GM19035 (cell line): ENCODE results near the gene NKPD1.

Experiments used
- ATAC-seq: cut with Tn5 transposase; IDR thresholded peaks from one replicate; pipeline ENCODE4 v1.9.1; 2021; ENCODE audit not compliant: unreplicated experiment

The NKPD1 gene

DNA sequence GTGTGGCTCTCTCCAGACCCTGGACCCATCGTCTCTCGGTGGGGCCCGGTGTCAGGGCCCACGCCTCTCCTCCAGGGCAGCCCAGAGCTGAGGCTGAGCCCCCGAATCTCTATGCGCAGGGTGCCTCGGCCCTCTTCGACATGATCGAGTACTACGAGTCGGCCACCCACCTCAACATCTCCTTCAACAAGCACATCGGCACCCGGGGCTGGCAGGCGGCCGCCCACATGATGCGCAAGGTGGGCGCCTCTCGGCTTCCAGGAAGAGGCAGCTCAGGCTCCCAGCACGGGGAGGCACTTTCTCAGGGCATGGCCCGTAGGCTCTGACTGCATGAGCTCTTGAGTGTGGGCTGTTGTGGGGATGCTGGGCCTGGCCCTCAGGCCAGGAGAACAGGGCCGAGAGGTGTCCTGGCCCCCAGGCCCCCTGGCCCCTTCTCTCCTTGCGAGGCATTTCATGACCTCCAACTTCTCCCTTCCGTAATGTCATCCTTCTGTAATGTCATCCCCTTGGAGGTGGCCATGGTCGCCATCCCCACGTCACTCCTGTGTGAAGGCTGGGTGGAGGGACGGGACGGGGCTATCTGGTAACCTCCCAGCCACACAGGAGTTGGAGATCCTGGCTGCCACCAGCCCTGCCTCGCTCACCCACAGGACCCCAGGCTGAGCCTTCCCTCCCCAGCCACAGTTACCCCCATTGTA is 19.4 kb downstream of the NKPD1 start:
- no peak for ATAC-seq

- no peak for ATAC-seq
These were observed 20.2 kb downstream of the NKPD1 start for GRCh38 chr19:45140533-45140932.

GRCh38 chr19:45140144-45140503 is 20.7 kb downstream of the NKPD1 start:
- ATAC-seq: no peak

DNA sequence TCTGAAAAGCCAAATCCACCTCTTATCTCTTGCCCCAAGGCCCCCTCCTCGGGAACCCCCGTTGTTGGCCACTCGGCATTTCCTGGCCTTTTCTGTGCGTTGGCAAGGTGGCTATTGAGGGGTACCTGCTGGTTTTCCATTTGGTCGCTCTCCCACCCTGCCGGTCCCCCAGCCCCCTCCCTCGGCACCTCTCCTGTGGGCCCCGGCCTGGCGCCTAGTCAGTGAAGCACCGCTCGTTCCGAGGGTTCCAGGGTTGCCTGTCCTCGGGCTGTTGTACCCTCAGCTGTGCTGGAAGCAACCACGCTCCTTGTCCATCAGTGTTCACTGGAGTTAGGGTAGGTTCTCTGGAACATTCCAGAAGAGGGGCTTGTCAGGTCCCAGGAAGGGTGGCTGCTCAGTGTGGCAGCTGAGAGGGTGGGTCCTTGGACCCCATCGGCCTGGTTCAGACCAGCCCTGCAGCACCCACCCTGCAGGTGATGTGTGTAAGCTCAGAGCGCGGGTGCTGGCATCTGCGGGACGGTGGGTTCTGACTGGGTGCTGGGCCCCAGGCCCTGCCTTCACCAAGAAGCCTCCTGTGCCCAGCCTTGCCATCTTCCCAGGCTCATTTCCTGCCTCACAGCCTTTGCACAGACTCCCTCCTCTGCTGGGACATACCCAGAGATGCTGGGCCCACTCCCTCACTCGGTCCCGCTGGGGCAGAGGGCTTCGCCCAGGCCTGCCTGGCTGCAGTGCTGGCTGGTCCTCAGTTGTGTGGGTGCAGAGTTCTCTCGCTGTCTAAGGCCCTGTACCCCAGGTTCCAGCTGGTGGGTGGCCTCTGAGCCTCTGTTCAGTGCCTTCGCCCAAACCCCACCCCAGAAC is 21.3 kb downstream of the NKPD1 start:
- no peak for ATAC-seq

GRCh38 chr19:45138303-45138751 is 22.5 kb downstream of the NKPD1 start:
- no peak for ATAC-seq

DNA sequence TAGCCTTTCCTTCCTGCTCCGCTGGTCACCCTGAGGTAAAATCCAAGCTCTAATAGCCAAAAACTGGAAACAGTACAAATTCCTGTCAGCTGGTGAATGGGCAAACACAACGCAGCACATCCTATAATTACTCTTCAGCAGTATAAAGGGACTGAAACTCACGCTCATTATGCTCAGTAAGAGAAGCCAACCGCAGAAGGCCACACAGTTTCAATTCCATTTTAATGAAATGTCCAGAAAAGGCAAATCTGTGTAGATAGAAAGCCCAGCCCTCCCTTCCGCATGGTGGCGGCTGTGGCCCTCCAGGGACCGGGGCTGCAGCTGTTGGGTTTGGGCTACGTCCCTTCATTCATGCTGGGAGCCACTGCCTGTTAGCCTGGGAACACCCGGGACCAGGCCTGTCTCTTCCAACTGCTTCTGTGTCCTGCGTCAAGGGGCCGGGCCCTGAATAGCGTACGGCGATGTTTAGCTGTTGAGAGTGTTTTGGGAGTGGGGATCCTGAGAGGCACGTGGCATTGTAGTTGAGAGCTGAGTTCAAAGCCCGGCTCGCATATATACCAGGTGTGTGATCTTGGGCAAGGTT is 23.5 kb downstream of the NKPD1 start:
- ATAC-seq: peak; percentile 76

DNA sequence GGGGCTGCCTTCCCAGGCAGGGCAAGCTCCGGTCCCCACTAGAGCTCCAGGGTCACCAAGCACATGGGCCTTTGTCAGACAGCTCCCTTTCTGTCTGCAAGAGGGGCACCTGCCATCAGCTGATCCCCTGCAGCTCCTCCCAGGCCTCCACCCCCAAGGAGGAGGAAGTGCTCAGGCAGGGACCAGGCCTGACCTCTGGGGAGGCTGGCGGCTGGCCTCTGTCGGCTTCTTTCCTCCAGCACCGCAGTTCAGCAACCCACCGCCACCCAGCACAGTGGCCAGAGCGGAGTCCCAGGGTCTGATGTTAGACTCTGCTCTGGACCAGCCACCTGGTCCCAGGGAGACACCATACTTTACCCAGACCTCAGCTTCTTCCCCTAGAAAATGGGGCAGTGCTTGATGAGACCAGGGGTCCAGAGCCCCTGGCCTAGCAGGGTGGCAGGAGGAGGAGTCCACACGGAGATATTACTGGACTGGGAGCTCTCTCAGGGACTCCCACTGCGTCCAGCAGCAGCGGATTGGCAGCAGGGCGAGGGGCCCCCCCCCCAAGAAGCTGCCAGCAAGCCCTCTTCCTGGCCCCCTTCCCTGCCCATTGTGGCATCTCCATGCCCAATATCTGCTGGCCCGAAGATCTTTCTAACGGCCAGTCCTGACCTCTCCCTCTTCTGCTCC is 24.1 kb downstream of the NKPD1 start:
- no peak for ATAC-seq

- no peak for ATAC-seq
These were observed 25.5 kb downstream of the NKPD1 start for GRCh38 chr19:45135176-45135885.

DNA sequence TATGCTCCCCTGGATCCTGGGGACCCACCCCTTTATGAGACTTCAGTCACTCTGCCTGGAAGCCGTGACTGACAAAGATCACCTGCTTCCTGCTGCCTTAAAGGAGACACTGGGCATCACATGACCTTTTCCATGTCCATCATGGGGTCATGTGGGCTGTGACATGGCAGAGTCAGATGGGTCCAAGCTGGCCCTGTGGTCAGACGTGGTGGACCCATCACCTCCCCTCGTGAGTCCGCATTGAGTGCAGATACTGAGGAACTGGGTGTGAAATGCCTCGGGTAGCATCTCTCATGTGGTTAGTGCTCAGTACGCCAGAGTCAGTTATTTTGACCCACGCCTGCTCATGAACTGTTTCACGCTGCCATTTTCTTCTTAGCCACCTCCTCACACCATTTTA is 27.1 kb downstream of the NKPD1 start:
- ATAC-seq: no peak

DNA sequence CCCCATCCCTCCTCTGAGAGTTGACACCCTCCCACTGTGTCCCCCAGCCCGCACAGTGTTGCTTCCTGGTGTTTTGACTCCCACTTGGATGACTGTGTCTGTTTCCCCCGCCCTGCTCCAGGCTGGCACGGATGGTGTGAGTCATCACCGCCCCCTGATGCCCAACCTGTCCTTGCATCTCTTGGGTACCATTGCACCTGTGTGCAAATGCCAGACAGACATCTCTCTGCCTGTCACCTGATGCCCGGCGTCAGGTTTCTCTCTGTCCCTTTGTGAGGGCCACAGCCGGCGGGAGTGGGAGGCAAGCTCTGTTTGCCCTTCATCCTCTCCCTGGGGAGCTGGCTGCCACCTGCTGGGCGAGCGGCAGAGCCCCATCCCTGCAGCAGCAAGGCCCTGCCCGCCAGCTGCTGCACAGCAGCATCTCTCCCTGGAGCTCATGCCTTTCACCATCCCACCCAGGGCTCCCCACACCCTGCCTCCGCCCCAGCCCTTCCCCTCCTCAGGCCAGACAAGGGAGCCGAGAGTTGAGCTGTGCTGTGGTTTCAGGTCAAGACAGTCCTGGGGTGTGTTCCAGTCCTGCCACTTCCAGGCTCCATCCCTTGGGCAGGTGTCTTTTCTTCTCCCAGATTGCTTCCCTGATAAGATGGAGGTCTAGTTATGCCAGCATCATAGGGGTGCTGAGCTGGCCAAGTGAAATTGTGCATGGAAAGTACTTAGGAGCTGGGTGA is 29.7 kb downstream of the NKPD1 start:
- ATAC-seq: no peak

DNA sequence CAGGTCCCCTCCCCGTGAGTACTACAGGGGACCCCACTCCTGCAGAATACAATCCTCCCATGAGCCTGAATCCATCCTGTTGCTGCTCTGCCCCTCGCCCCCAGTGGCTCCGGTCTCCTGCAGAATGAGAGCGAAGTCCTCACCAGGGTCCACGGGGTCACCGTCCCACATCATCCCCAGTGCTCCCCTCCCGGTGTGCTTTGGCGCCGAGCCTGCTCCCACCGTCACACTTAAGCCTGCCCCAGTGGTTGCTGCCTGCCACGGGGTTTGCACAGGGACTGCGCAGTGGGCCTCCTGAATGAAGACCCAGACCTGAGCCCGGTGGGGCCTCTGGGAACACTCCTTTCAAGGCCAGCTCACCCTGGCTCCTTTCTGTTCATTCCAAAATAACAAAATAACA is 30.5 kb downstream of the NKPD1 start:
- ATAC-seq: no peak

GRCh38 chr19:45128806-45129205 is 32.0 kb downstream of the NKPD1 start:
- ATAC-seq: no peak

DNA sequence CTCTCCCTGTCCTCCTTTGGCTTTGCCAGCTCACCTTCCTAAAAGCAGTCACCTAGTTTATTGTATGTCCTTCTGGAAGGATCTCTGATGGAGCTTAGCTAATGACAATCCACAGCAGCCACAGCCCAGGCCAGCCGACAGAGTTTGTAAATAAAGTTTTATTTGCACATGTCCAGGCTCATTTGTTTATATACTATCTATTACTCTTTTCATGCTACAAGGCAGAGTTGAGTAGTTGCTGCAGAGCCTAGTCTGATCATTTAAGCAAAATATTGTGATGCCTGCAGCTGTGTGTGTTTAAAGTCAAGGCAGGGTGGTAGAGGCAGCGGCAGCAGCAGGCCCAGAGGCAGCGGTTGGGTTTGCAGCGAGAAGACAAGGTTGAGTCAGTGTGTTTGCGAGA is 32.6 kb downstream of the NKPD1 start:
- ATAC-seq: no peak

DNA sequence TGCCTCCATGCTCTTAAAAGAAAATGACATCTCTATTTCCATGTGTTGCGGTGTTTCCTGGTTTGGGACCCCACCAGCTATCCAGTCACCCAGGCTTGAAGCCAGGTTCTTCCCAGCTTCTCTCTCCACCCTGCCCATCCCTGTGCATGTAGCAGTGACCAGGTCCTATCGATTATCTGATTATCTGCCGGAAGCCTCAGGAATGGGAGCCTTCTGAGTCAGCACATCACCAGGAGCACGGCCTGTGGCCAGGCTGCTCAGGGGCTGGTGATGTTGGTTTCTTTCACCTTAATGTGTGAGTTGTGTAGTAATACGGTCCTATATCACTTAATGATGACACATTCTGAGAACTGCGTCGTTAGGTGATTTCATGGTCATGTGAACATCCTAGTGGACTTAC is 34.1 kb downstream of the NKPD1 start:
- no peak for ATAC-seq

DNA sequence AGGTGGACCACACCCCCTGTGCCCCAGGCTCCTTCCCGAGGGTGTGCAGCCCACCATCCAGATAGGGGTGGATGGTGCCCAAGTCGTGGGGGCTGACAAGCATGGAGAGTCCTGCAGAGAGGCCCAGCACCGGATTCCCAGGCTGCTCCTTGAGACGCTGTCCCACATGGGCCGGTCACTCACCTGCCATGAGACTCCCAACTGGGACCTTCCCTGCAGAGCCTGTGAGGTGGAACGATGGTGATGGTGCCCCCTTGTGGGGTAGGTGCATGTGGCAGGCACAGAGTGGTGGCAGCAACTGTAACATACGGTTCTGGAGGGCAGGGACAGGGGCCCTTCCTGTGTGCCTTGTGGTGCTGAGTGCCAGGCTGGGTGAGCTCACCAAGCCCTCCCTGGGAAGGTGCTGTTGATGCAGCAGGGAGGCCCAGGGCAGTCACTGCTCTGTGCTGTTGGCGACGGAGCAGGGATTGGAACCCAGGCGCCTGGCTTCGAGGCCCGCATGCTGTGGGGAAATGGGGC is 34.7 kb downstream of the NKPD1 start:
- no peak for ATAC-seq

DNA sequence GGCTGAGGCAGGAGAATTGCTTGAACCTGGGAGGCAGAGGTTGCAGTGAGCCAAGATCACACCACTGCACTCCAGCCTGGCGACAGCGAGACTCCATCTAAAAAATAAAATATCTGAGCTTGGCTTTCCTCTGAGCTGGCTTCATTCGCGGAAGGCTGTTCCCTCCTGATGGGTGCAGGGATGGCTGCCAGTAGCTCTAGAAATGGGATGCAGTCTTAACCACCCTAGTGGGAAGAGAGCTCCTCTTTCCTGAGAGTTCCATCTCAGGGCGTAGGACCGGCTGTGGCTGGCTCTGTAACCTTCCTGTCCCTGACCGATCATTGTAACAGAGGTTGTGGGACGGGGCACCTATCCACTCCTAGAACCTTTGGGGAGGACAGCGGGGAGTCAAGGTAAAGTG is 35.4 kb downstream of the NKPD1 start:
- no peak for ATAC-seq

DNA sequence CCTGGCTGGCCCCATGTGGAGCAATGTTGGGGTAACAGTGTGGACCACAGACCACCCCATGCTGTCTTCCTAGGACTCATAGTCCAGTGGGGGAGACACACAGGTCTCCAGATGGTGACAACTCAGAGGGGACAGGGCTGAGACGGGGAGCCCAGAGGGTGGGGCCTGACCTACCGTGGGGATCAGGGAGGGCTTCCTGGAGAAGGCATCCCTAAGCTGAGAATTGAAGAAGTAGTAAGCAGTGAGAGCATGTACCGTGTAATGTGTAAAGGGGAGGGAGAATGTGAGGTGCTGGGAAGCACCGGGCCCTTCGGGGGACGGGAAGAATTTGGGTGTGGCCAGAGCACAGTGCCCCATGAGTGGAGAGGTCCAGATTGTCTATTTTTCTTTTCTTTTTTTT is 36.8 kb downstream of the NKPD1 start:
- no peak for ATAC-seq

GRCh38 chr19:45123440-45123850 is 37.3 kb downstream of the NKPD1 start:
- no peak for ATAC-seq

DNA sequence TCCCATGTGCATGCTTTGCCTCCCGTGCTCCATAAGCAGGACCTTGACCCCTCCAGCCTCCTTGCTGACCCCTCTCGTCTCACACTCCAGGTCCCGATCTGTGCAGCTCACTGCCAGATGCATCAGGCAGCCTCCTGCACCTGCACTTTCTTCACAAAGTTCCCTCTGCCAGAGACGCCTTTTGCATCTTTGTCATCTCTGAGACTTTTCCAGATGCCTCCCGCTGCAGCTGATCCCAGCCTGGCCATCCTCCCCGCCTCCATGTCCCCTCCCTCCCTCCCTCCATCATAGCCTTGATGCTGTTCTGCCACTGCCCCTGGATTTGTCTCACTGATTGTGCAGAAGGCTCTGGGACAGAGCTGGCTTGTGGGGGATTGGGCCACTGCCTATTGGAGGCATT is 38.0 kb downstream of the NKPD1 start:
- ATAC-seq: no peak

DNA sequence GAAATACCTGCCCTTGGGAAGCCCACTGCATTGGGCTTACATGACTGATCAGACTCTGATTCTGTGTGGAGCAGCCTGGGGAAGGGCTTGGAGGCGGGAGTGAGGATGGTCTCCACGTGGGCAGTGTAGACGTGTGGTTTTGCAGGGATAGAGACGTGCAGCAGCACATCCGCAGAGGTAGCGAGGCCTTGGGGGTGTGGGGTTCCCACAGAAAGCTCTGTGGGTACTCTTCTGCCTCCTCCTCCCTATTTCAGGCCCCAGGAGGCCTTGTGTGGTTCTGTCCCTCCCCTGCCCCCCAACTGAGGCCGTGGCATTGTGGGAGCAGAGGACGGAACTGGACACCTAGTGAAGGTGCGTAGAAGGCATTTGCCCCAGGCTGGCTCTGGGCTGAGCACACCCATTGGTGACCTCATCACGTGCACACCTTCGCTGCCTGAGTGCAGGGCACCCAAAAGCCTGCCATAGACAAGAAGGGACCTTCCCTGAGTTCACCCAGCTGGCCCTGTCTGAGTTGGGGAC is 38.9 kb downstream of the NKPD1 start:
- no peak for ATAC-seq
